Left ventricle myocardium inferior (tissue), 1 donor: ENCODE data around the gene ADCY9. TPM values are rescaled to one million over a fixed set of nuclear protein-coding genes. Genes with fewer than 3 reads are reported as not detected.

ENCODE experiments used
- DNase-seq: peaks from one replicate; pipeline ENCODE4 v3.0.0-alpha.2; 2020
- H3K27ac ChIP-seq: fragments of 200-600 bp; replicated peaks from 2 replicates; pipeline ENCODE4 v1.8.0; 2021
- H3K27me3 ChIP-seq: fragments of 200-600 bp; 2 replicates; pipeline ENCODE4 v1.8.0; 2021; ENCODE audit warnings: low read depth
- H3K36me3 ChIP-seq: fragments of 200-600 bp; 2 replicates; pipeline ENCODE4 v1.8.0; 2021
- H3K4me1 ChIP-seq: fragments of 200-600 bp; 2 replicates; pipeline ENCODE4 v1.8.0; 2021
- H3K4me3 ChIP-seq: fragments of 200-600 bp; 2 replicates; pipeline ENCODE4 v1.8.0; 2021; ENCODE audit warnings: mild to moderate bottlenecking, moderate library complexity
- H3K9me3 ChIP-seq: fragments of 200-600 bp; replicated peaks from 2 replicates; pipeline ENCODE4 v1.8.0; 2021
- CTCF ChIP-seq: fragments of 200-600 bp; IDR thresholded peaks from 2 replicates; pipeline ENCODE4 v1.8.0; 2021; ENCODE audit warnings: antibody characterized with exemption, mild to moderate bottlenecking, borderline replicate concordance
- intact Hi-C: fragments of 100-400 bp; cut with micrococcal nuclease; formaldehyde crosslinking; loops from one replicate; pipeline ENCODE4 v1.11.0; 2022
- total RNA-seq: library from RNA; stranded (reverse); fragmentation: NEBNext Ultra II Directional; extraction: Animal tissue kit (Norgen Biotek cat#: 25700); gene quantifications from one replicate; pipeline ENCODE4 v1.2.1, GENCODE V29; 2021
- donor health status: DM: no; HTN: yes; CAD: no; lungs with severe emphysema.

ADCY9 gene
- total RNA-seq, 1 donor from 2014 or later: 44.3 TPM

GRCh38 chr16:3912897-3913296, 203.3 kb downstream of the ADCY9 start:
- no peaks in the 10 kb centered on the region for H3K27me3 ChIP-seq
- intact Hi-C loops: no loop called here

More at GRCh38 chr16:3912897-3913296, 203.3 kb downstream of the ADCY9 start:
- H3K4me3 ChIP-seq: no peak overlapping the region
- no peaks in the 10 kb centered on the region for H3K36me3 ChIP-seq
- no peaks in the 10 kb centered on the region for H3K4me1 ChIP-seq
- H3K9me3 ChIP-seq: peaks cover 10% of the 10 kb centered on the region
- no peak overlapping the region for H3K27ac ChIP-seq
- no peak for TF ChIP-seq CTCF
- no peak for DNase-seq

Other genes starting within 250 kb of the ADCY9 start
- gene CREBBP, start 235.7 kb downstream of the ADCY9 start, total RNA-seq: 33.5 TPM
- 445 TPM for gene SRL, start 125.6 kb upstream of the ADCY9 start, total RNA-seq
- gene TFAP4, start 156.6 kb upstream of the ADCY9 start, total RNA-seq: 2.6 TPM
- gene GLIS2, start 199.6 kb upstream of the ADCY9 start, total RNA-seq: 17.2 TPM
- 67.3 TPM for gene PAM16, start 234.9 kb upstream of the ADCY9 start, total RNA-seq